SKM-1 (cell line): ENCODE data around the gene SHQ1.
"Not testable (repeated sequence)": the region's sequence is repeated elsewhere in the genome, so short reads cannot be mapped to it uniquely, and the experiment has no call there.

Experiments
- DNase-seq: peaks from one replicate; lab custom pipeline; 2025; ENCODE audit not compliant: unreplicated experiment; lab: John Stamatoyannopoulos, UW

Gene SHQ1

GRCh38 chr3:72721683-72722381 is 126.4 kb downstream of the SHQ1 start:
- DNase-seq: no peak

GRCh38 chr3:72720566-72720965 is 127.7 kb downstream of the SHQ1 start:
- DNase-seq: no peak

DNA sequence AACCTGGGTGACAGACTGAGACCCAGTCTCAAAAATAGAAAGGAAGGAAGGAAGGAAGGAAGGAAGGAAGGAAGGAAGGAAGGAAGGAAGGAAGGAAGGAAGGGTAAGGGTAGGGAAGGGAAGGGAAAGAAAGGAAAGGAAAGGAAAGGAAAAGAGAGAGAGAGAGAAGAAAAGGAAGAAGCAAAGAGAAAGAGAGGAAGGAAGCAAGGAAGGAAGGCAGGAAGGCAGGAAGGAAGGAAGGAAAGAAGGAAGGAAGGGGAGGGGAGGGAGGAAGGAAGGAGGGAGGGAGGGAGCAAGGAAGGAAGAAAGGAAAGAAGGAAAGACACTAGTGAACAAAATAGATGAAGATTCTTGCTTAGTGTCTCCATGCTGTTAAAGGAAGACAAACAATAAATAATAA is 129.1 kb downstream of the SHQ1 start:
- no peak for DNase-seq

GRCh38 chr3:72714135-72714534 is 134.1 kb downstream of the SHQ1 start:
- DNase-seq: not testable (repeated sequence)

DNA sequence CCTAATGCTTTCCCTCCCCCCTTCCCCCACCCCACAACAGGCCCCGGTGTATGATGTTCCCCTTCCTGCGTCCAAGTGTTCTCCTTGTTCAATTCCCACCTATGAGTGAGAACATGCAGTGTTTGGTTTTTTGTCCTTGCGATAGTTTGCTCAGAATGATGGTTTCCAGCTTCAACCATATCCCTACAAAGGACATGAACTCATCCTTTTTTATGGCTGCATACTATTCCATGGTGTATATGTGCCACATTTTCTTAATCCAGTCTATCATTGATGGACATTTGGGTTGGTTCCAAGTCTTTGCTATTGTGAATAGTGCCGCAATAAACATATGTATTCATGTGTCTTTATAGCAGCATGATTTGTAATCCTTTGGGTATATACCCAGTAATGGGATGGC is 137.8 kb downstream of the SHQ1 start:
- not testable (repeated sequence) for DNase-seq

- DNase-seq: no peak
Measured at GRCh38 chr3:72708441-72708840, 139.8 kb downstream of the SHQ1 start.

DNA sequence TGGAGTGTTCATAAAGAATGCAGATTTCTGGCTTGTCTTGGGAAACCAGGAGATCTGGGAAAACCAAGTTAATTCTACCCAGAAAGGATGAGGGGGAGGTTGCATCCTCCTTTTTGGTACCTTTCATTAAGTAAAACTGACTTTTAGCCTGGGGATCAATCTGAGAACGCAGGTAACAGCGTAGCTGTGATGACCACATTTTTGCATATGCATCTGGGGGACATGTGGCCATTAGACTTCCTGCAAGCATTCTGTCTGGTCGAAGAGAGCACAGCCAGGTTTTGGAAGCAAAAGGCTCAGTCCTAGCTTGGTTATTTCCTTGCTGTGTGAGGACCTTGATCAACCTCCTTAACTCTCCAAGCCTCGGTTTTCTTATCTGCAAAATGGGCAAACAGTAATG is 145.2 kb downstream of the SHQ1 start:
- no peak for DNase-seq

DNA sequence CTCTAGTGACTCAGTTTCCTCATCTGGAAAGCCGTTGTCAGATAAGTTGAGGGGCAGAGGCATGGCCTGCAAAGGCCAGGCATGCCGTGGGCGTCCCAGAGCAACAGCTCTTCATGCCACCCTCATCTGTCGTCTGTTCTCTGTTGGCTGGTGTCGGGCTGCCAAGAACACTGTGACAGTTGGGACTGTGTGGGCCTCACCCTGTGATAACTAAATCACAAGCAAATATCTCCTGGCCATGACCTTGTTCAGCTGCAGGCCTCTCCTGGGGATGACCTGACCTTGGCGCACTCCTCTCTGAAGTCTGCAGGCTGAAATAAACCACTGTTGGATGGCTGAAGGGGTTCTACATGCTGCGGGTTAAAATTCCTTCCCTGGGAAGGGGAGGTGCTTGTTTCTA is 145.9 kb downstream of the SHQ1 start:
- DNase-seq: no peak

DNA sequence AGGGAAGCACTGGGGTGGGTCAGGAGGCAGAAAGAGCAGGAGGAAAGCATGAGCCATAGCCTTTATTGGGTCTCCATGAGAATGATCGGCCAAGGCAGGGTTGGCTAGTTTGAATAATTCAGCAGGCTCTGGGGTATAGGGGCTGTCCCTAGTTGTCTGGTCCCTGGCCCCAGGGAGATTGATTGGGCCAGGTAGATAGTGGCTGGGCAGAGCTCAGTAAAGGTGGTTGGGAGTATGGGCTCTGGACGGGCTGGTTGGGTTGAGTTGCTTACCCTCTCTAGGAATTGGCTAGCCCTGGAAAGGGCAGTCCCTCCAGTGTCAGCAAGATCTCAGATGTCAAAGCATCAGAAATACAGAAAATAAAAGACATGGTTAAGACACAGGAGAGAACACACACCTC is 148.1 kb downstream of the SHQ1 start:
- no peak for DNase-seq

GRCh38 chr3:72699631-72700030 is 148.6 kb downstream of the SHQ1 start:
- no peak for DNase-seq
